GM21390 (cell line): ENCODE measurements around the gene IGF2BP3.
"Not testable (repeated sequence)": the region's sequence is repeated elsewhere in the genome, so short reads cannot be mapped to it uniquely, and the experiment has no call there.

Experiments
- ATAC-seq: cut with Tn5 transposase; IDR thresholded peaks from one replicate; pipeline ENCODE4 v1.9.1; 2021; ENCODE audit not compliant: unreplicated experiment

IGF2BP3 gene

DNA sequence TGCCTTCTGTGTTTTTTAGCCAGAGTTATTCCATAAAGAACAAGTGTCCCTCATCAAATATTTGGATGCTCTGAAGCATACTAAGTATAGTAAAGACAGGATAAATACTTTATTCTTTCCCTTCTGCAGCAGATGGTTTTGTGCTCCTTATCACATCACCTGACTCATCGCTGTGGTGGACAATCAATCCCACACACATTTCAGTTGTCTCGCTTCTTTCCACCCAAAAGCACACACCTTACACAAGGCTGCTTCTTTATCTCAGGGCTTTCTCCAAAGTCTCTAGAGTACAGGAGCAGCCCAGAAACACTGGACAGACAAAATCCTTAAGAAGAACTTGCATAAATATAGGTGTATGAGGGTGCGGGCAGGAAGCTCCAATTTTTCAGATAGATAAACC lies 43.4 kb downstream of the IGF2BP3 start:
- ATAC-seq: no peak

DNA sequence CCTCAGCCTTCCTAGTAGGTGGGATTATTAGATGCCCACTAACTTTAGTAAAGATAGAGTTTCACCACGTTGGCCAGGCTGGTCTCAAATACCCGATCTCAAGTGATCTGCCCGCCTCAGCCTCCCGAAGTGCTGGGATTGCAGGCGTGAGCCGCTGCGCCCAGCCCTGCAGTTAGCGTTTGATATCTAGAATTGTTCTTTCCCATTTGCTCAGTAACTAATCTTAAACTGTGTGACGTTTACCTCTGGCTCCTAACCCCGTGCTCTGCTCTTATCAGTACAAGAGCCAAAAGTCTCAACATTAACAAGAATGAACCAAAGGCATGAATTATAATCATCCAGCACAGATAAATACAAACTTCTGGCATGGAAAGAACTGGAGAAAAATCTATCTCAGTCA lies 47.4 kb downstream of the IGF2BP3 start:
- ATAC-seq: no peak

DNA sequence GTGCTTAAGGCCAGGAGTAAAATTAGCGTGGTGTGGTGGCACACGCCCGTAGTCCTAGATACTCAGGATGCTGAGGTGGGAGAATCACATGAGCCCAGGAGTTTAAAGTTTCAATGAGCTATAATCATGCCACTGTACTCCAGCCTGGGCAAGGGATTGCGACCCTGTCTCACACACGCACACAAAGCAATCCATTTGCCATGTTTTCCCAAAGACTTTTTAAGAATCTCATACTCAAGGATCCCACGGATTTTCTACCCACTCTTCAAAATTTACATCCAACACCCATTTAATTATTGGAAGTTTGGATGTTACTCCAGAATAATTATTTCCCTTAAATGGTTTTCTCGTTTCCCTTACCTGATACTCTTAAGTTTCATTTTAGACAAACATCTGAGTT lies 47.9 kb downstream of the IGF2BP3 start:
- ATAC-seq: no peak

DNA sequence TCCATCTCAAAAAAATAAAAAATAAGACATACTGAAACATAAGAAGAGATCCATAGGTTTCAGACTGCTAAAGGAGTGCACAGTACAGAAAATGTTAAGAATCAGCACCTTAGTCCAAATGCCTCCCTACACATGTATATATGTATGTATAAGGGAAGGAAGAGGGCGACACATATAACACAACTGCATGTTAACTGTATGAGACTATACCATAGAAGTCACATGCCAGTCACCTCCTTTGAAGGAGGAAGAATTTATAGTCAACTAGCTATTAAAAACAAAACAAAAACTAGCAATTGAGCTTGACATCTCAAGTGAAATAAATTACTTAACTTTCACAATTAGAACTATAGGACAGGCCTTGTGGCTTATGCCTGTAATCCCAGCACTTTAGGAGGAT lies 50.4 kb downstream of the IGF2BP3 start:
- no peak for ATAC-seq

DNA sequence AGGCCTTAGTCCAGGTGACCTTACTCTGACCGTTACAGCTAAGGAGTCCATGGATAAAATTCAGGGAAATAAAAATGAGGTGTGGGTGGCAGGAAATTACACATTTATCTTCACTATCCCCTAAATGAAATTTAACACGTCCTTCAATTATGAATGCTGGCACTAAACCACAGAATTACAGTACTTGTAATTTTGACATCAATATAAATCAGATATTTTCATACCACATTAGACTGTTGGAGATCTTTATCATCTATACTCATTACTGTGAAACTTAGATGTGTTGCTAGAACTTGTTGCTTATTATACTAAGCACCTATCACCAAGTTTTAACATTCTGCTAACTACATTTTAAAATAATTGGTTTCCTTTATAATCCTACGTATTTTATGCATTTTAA lies 51.1 kb downstream of the IGF2BP3 start:
- ATAC-seq: no peak

DNA sequence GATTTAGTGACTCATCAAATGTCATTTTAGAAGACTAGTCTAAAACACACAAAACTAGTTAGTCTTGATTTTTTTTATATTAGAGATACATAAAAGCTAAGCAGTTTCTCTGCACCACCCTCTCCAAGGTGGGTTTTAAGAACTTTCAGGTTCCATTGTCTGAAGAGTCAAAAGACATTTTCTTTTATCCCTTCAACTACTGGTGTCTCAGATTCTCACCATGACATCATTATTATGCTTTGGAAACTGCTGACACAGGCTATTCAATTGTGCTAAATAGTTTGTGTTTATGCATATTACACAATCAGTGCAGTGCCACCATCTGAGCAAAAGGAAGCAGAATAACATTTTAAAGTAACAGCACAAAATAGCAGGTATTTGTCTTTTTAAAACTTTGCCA lies 52.2 kb downstream of the IGF2BP3 start:
- ATAC-seq: no peak

DNA sequence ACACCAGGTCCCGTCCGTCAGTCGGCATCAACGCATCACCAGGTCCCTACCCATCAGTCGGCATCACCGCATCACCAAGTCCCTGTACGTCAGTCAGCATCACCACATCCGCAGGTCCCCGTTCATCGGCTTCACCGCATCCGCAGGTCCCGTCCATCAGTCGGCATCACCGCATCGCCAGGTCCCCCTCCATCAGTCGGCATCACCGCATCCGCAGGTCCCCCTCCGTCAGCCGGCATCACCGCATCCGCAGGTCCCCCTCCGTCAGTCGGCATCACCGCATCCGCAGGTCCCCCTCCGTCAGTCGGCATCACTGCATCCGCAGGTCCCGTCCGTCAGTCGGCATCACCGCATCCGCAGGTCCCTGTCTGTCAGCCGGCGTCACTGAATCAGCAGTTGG lies 55.1 kb downstream of the IGF2BP3 start:
- ATAC-seq: no peak

DNA sequence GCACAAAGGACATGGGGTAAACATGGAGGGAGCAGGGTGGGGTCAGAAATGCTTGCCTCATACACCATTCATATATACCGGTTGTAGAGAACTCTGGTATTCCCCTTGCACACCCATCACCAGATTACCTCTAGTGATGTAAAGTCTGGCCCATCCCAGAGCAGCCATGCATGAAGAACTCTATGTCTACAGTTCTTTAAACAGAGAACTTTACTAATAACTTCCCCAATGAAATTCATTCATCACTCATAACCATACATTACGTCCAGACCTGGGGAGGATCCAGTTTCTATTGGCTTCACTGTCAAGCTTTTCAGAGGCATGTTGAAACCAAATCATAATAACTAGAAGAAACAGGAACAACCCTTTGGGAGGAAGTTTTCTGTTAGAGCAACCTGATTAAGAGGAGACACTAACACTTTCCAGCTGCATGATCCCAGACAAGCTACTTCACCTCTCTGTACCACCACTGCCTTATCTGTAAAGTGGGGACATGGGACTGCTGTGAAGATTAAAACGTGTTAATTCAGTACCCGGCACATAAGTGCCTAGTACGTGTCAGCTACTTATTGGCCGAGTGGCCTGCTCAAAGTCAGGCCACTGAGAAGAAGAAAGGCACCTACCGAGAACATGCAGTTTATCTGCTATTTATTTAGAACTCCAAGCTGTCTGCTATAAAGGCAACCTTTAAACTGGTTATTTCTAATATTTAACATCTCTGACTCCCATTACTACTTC lies 59.7 kb downstream of the IGF2BP3 start:
- peak; percentile 86 for ATAC-seq

DNA sequence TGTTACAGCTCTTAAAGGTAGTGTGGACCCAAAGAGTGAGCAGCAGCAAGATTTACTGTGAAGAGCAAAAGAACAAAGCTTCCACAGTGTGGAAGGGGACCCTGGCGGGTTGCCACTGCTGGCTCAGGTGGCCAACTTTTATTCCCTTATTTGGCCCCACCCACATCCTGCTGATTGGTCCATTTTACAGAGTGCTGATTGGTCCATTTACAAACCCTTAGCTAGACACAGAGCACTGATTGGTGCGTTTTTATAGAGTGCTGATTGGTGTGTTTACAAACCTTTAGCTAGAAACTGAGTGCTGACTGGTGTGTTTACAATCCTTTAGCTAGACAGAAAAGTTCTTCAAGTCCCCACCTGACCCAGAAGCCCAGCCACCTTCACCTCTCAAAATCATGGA lies 63.7 kb downstream of the IGF2BP3 start:
- not testable (repeated sequence) for ATAC-seq

DNA sequence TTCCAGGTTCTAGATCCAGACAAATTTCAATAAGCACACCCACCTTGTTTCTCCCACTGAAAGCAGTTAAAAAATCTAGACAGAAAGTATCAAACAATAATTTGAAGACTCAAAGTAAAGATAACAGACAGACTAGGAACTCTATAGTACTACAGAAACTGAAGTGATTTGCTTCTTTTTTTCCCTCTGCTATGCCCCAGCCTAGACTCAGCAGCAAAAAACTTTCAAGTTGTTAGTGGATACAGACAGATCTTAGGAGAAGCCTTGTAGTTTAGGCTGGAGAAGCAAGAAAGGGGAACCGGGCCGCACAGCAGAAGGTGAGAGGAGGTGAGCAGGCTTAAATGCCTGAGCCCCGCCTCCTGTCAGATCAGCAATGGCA lies 65.1 kb downstream of the IGF2BP3 start:
- no peak for ATAC-seq

DNA sequence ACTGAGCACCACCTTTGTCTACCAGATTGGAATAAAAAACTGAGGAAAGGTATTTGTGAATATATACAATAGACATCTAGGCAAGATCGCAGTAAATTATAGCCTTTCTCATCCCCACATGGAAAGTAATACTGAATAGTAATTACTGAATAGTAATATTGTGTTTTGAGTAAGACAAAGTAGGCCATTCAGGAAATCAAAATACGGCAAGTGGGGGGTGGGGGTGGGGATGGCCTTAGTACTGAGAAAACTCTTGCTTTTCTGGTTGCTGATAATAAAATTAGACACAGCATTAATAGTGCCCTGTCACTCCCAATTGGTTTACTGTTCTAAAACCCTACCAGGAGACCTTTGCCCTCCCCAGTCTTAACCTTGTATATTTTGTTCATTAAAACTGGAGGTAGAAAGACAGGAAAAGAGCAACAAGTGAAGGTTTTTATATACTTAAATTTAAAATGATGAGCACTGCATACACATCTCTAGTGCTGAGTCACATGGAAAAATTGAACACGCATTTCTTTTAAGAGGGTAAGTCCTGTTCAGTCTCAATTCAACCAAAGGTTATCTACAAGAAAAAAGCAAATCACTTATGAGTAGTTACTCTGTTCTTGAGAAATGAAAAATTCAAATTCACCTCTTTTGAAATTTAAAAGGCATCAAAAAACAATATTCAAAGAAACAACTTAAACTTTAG lies 65.6 kb downstream of the IGF2BP3 start:
- ATAC-seq: no peak

DNA sequence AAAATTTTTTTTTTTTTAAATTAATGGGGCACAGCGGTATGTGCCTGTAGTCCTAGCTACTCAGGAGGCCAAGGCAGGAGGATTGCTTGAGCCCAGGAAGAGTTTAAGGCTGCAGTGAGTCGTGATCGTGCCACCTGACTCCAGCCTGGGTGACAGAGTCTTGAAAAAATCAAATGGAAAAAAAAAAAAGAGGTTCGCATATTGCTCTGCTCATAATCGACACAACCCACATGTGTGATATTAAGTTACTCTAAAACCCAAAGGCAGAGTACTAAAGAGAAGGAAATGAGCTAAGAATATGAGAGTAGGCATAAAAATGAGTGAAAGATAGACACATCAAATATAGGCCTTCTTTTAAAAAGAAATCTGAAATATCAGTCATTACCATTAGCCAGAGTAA lies 66.3 kb downstream of the IGF2BP3 start:
- no peak for ATAC-seq

DNA sequence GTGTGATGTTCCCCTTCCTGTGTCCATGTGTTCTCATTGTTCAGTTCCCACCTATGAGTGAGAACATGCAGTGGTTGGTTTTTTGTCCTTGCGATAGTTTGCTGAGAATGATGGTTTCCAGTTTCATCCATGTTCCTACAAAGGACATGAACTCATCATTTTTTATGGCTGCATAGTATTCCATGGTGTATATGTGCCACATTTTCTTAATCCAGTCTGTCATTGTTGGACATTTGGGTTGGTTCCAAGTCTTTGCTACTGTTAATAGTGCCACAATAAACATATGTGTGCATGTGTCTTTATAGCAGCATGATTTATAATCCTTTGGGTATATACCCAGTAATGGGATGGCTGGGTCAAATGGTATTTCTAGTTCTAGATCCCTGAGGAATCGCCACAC lies 72.2 kb downstream of the IGF2BP3 start:
- ATAC-seq: not testable (repeated sequence)

DNA sequence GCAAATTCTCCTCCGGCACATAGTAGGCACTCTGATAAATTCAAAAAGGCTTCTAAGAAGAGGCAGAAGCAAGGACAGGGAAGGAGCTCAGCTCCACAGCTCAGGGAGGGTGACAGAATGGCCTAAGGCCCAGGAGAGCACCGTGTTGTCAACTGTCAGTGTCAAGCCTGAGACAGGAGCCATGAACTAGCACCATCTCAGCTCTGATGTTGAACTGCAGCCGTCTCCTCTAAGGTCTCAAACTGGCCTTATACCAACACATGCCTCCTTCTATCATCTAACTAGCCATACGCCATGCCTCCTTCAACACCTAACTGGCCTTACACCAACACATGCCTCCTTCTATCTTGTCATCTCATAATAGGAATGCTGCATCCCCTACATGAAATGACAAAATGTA lies 73.0 kb downstream of the IGF2BP3 start:
- no peak for ATAC-seq

DNA sequence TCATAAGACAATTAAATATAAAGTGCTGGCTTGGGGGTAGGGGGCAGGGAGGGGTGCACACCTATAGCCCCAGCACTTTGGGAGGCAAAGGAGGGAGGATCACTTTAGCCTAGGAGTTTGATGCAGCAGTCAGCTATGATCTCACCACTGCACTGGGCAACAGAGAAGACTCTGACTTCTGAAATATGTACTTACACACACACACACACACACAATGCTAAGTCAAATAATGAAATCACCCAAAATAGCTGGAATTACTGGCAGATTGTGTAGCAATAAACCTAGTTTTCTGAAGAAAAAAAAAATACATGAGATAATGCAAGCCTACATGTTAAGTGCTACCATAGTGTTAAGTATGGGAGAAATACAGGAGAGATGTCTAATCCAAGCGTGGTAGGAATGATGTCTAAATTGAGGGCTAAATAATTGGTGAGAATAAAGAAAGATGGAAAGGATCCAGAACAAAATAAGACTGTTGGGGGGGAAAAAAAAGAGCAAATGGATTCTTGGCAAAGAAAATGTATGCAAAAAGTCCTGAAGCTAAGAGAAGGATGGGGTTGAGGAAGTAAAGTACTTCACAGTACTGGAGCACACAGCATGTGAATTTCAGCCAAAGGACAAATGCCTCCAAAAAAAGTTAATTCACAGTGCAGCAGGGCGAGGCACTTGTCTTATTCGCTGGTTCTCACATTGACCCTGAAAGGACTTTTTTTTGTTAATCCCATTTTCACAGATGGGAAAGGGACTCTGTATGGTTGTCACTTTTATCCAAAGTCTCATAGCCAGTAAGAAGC lies 73.9 kb downstream of the IGF2BP3 start:
- ATAC-seq: no peak

DNA sequence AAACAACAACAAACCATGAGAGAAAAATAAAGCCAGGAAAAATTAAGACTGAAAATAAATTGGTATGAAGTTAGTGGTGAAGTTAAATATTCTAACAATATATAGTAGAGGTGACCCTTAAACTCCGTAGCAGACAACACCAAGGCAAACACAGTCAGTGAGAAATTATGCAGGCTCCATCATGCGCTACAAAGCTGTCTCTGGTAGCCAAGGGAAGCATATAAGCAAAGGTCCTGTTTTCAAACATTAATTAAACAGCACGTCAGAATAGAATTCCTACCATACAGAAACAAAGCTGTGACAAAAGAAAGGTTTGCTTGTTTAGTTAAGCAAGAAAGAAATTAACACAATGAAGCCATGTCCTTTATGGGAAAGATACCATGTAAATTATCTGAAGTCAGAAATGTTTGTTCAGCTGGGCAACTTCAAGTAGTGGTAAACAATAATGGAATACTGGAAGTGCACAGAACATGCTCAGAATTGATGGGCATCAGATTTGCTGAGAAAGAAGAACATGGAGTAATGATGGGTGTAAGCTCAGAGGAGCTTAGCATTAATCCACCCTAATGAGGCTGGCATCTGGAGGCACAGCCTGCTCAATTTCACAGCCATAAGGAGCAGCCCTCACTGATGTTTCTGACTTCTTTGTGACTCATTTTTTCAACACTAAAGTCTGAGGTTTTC lies 75.7 kb downstream of the IGF2BP3 start:
- ATAC-seq: no peak

DNA sequence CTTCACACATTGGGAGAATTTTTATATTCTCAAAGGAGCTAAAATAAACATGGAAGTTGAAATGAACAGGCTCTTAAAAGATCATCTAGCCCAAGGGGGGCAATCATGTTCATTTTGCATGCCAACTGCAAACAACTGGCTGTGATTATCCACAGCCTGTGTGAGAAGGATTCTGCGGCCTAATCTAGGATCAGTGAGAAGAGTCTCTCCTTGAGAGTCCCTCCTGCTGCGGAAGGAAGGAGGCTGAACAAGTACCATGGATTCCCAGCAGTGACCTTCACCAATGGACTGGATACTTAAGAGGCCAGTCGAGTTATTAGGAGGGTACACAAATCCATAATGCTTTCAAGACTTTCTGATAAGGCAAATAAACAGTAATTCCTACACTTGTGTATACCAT lies 76.7 kb downstream of the IGF2BP3 start:
- no peak for ATAC-seq

DNA sequence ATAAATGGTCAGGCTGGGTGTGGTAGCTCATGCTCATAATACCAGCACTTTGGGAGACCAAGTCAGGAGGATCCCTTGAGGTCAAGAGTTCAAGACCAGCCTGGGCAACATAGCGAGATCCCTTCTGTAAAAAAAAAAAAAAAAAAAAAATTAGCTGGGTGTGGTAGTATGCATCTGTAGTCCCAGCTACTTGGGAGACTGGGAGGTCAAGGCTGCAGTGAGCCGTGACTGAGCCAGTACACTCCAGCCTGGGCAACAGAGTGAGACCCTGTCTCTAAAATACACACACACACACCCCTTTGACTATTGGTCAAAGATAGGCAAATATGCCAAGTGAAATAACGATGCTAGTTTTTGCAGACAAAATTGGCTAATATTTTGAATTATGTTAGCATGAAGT lies 80.6 kb downstream of the IGF2BP3 start:
- no peak for ATAC-seq

DNA sequence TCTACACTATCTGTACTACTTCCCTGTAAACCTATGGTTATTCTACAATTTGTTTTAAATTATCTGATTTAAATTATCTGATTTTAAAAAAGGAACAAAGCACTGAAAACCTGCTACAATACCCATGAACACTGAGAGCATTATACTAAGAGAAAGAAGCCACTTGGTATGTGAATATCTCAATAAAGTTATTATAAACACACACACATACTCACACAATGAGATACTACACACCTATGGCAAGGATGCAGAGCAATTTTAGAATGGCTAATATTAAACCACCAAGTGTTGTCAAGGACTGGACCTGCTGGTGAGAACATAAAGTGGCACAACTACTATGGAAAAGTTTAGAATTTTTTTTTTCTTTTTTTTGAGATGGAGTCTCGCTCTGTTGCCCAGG lies 82.7 kb downstream of the IGF2BP3 start:
- no peak for ATAC-seq

DNA sequence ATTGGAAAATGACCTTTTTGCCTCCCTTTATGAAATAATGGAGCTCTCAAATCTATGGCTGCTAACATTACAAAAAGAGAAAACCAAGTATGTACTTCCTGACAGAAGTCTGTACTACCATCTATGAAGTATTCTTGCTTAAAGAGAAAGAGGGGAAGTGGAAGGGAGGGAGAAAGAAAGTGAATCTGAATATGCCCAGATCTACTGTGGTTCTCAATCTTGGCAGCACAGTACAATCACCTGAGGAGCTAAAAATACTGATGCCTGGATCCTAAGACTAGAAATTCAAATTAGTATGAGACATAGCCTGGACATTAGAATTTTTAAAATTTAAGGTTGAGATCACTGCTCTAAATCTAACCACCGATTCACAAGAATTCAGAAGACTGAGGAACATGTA lies 85.2 kb downstream of the IGF2BP3 start:
- ATAC-seq: no peak

DNA sequence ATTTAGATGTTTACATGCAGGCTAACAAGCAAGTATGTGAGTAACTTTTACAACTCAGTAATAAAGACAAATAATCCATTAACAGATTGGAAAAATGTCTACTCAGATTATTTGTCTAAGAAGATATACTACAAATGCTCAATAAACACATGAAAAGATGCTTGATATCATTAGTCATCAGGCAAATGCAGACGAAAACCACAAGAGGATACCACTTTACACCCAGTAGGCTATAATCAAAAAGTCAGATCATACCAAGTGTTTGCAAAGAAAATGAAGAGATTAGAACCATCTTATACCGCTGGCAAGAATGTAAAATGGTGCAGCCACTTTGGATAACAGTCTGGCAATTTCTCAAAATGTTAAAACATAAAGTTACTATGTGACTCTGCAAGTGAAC lies 87.1 kb downstream of the IGF2BP3 start:
- ATAC-seq: no peak

DNA sequence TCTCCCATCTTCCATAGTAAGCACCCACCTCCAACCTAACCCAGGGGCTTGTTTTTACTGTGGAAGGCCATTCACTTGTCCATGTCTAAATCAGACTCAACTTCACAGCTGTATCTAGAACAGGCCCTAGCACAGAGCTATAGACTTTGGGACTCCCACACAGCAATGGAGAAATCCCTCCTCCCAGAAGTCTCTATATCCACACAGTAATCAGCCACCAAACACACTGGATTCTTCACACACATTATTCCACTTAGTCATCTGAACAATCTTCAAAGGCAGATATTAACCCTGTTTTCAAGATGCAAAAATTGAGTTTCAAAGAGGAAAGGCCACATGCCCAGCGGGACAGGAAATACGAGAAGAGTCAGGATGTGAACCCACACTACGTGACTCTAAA lies 89.3 kb downstream of the IGF2BP3 start:
- no peak for ATAC-seq
